SHP77 treated with DMSO at 0.1 percent for 48 hours (cell line): ENCODE results near the gene TXNDC8.
A peak's percentile ranks its signal among the peaks of the same experiment; 100 is the strongest.

Experiments used
- DNase-seq: peaks from one replicate; lab custom pipeline; 2025; lab: John Stamatoyannopoulos, UW

The TXNDC8 gene

DNA sequence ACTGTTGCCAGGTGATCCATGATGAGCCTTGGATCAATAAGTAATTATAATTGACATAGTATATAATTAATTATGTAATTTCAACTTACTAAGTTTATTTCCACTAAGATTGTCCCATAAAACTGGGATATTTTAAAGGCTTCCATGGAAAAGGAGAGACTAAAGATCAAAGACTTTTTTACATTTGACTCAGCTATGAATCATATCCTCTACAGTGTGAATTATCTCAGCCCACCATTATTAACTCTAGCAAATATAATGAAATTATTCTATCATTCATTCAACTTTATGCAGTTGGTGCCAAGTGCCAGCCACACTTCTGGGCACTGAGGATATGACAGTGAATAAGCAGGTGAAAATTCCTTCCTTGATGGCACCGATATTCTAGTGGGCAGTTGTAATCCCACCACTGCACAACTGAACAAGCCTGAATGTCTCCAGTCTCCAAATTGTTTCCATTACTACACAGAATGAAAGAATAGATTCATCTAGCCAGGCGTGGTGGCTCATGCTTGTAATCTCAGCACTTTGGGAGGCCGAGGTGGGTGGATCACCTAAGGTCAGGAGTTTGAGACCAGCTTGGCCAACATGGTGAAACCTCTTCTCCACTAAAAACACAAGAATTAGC lies 59.5 kb downstream of the TXNDC8 start:
- no peak for DNase-seq

DNA sequence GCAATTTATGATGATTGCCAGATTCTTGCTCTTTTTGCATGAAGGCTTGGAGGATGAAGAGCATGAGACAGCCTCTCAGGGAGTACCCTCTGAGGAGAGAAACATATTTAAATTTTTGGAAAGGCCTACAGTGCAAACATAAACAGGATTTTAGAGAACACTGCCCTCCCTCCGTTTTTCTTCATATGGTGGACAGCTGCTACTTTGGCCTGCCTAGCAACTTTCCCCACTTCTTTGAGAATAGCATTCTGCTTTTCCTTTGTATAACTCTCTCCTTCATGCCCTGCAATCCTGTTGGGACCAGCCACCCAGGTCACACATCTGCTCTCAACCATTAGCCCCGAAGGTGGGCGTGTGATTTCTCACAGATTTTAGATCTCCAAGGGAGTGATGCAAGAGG lies 60.9 kb downstream of the TXNDC8 start:
- no peak for DNase-seq

DNA sequence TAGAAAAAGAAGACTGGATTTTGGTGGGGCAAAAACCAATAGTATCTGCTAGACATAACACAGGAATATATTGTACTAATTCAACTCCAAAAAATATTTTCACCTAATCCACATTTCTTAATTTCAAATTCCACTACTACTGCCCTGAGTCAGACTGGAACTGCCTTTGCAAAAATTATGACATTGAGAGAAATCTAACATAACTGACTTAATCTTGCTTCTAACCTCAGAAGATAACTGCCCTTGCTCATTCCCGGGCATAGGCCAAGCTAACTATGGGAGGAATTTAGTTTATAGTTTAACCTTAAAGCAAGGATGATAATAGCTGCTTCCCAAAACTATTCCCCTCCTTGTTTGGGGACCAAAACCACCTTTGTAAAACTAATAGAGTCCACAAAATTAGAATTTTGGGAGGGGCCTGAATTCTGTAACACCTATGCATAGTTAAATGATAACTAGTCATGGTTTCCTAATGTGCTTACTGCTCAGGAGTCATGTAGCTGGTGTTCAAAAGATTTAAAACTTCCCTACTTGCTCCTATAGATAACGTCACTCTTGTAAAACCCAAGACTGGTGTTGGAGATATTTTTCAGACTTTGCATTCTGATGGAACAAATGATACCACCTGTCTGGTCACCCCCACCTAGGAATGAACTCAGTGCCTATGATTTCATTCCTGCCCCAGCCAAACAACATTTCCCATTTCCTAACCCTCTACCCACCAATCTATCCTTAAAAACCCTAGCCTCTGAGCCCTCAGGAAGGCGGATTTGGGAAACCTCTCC lies 67.3 kb downstream of the TXNDC8 start:
- no peak for DNase-seq

DNA sequence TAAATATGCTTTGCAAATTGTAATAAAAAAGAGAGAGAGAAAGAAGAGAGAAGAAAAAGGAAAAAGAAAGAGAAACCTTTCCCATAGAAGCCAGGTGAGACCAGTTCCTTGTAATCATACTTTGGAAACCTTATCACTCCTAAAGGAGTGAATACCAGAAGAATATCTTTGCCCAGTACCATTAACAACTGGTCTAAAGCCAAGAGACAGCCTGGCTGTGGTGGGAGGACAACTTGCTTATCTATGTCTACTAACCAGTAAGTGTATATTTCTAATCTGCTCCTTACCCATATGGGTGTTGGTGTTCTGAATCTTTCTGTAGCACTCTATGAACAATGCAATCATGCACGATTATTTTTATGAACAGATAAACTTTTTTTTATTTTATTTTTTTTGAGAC lies 70.9 kb downstream of the TXNDC8 start:
- no peak for DNase-seq

DNA sequence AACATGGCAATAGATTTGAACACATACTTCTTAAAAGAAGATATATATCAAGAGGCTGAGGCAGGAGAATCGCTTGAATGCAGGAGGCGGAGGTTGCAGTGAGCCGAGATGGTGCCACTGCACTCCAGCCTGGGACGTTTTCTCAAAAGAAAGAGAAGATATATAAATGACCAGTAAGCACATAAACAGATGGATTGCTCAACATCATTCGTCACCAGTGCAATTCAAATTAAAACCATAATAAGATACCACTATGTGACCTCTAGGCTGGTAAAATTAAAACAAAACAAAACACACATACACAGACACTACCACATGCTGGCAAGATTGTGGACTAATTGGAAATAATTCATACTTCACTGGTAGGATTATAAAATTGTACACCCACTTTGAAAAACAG lies 76.0 kb downstream of the TXNDC8 start:
- no peak for DNase-seq

DNA sequence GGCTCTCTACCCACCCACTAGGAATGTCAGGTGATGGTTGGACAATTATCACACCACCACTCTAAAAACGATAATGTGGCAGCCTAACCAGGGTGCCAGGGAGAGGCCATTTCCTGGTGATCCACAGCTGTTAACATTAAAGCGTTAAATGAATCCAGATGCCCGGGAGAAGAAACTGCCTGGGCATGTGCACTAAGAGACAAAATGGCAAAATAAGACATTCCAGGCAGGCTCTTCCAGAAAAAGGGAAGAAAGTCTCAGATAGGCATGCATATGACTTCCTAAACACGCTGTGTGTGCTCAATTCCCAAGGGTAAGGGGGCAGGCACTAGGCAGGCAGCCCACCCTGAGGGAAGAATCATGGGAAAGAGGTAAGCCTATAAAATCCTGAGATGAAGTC lies 76.8 kb downstream of the TXNDC8 start:
- no peak for DNase-seq

DNA sequence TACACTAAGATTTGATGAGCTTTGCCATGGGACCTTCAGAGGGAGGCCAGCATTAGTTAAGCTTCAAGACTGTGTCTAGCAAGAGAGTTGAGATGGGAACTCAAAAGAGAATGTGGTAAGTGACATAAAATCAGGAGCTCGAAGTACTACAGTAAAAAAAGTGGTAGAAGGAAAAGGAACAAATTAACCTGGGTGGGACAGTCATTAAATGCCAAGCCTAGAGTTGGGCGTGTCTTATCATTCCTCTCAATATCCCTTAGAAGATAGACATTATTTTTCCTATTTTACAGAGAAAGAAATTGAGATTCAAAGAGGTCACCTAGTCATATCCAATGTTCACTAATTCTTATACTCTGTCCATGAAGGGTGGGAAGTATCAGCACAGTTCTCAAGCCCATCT lies 78.1 kb downstream of the TXNDC8 start:
- no peak for DNase-seq

DNA sequence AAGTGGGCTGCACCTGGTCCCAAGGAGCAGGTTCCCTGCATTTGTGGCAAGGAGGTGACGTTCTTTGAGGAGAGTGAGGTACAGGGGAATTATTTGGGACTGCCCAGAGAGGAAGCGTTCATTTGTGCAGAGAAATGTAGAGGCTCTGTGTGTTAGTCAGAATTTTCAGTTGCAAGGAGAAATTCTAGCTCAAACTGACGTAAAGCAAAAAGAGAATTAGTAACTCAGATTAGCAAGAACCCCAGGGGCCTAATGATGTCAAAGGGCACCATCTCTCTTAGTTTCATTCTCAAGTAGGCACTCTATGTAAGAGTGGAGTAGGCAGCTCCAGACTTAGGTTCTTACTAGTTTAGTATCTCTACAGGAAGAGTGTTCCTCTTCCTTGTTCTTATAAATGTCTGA lies 79.0 kb downstream of the TXNDC8 start:
- no peak for DNase-seq

DNA sequence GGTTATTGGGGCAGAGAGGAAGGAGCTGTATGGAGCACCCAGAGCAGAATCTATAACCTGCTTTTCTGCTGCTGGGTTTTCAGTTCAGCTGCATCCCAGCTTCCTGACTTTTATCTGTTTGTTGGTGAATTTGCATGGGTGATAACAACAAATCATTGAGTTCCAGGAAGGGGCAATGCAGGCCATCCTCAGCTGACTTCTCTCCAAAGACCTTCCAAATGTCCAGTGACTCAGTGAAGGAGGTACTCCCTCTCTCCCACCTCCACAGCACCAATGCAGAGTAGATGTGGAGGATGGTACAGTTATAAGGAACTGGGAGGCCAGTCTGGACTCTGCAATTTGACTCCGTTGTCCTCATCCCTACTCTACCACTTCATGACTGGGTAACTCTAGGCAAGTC lies 79.7 kb downstream of the TXNDC8 start:
- no peak for DNase-seq

DNA sequence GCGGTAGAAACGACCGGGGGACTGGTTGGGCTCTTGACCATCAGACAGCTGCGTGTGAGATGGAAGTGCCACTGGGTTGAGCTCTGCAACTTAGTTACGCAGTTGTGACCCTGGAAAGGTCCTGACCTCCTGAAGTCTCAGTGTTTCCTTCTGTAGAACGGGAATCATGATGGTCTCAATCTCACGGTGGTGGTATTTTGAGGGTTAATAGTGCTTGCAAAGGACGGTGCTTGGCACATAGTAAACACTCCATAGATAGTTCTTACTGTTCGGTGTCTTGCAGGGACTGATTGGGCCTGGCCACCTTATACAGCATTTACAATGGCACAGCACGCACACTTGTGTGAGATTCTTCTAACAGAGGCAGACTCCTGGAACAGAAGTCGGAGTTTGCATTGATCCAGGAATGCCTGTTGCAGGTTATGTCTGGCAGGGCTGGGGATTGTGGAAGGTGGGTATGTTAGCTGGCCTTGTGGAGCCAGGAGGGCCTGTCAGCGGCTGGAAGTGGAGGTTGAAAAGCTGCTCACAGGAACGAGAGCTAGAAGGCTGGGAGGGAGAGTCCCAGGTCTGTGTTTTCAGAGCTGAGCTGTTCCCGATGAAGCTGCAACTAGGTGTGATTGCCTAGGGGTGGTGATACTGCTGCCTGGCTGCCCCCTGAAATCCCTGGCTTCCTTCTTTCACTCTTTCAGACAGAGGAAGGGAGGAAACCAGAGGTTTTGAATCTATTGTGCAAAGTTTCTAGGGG lies 80.4 kb downstream of the TXNDC8 start:
- DNase-seq = no peak

DNA sequence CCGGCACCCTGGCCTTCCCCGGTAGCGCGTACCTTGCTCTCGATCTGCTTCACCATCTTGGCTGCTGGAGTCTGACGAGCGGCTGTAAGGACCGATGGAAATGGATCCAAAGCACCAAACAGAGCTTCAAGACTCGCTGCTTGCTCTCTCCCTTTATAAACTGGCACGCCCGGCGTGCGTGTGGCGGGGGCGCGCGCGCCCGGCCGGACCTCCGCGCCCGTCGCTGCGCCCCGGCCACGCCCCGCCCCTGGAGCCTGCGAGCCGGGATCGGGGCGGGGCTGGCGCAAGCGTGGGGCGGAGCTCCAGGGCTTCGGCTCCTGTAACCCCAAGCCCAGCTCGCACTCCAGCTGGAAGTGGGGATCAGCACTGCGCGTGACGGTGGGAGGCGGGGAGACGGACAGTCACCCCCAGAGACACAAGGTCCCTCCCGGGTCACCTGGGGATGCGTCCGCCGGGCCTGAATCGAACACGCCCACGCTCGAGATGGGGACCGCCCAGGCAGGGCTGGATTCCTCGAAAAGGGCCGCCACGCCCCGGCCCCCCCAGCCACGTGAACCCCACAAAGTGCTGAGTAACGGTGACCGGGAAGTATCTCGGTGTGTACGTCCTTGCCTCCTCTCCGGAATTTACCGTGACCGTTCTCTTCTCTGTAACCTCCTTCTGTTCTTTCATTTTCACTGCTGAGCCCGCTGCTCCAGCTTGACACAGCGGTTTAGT lies 81.1 kb downstream of the TXNDC8 start, which contains the start of gene TXN:
Gene TXN (minus strand): TSS at position 128 of the 717 bp plus-strand sequence. CDS start 72 bp downstream, at position 56.
- peak; percentile 57 for DNase-seq

DNA sequence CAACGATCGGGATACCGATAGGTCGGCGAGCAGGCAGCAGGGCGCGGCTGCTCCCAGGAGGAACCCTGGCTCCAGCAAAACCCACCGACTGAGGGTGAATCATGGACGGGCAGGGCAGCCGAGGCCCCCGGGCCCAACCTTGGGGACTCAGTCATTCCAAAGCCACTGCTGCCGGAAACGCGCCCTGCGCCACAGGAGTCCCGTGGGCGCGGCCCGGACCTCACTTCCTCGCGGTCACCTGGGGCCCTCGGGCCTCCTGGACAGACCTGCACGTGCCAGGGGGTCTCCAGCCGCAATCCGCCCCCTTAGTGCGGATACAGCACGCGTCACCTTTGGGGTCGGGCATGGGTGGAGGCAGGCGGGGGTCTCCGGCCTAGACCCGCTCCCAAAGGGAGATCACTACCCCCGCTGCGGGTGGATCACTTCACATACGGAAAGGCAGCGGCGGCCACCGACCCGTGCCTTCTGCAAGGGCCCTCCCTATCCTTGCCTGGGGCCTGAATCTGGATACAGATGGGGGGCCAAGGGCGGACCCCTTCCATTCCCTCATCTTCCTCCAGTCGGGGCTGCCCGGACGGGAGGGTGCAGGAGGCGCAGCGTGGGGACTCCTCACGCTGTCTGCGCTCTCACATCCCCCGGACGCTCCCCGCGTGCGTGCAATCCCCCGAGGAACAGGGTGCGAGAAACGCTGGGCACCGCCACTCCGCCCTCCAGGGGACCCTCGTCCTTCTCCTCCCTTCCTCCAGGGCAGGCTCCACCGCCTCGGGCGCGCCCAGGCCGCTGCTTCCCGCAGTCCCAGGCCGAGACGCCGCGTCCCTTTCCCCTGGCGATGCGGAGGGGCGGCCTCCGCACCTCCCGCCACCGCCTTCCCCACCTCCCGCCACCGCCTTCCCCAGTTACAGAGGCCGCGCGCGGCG lies 81.9 kb downstream of the TXNDC8 start:
- DNase-seq = no peak

DNA sequence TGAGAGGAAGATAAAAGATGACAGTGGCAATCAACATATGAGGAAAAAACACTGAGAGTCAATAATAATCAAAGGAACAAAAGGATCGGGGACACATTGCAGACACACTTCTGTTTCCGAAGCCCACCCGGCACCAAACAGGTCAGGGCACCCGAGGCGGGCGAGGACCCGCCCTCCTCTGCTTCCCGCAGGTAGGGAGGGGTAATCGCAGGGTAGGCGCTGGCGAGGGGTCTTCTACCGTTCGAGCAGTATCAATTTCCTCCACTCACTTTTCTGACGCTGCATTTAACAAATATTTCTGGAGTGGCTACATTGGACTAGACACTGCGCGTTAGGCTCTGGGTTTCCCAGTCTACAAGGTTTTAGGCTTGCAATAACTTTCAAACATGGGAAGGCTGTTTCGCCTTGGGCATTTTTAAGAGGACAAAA lies 82.6 kb downstream of the TXNDC8 start:
- no peak for DNase-seq

DNA sequence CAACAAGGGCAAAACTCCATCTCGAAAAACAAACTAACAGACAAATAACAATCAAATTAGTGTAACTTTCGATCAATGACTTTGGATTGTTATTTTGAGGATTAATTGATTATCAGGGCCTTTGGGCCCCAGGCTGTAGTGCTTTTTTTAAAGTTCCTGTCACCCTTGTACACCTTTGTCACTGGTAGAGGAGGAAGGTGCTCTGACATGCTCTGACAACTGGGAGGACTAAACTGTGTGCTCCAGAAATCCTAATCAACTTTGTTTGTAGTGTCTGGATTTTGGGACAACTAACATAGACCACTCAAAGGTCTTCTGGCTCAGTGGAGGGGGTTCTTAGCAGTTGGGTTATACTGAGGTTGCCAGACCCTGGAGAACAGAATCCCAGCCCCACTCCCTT lies 83.2 kb downstream of the TXNDC8 start:
- DNase-seq = no peak
